Liver (tissue), 3 donors: ENCODE data around the gene RNU6-9.

ENCODE experiments used
- ATF3 ChIP-seq: IDR thresholded peaks from 2 replicates; pipeline ENCODE4 v1.6.1; 2016; ENCODE audit warnings: antibody characterized with exemption
- CTCF ChIP-seq: fragments of 150-350 bp; IDR thresholded peaks from 2 replicates; pipeline ENCODE4 v1.5.1; 2017; ENCODE audit warnings: improper control_type of control experiment, low read depth, low read length; ENCODE audit not compliant: missing input control
- EGR1 ChIP-seq, 2 donors: IDR thresholded peaks; 2 replicates each; pipeline ENCODE4 v1.6.1; 2016 to 2018; ENCODE audit warnings: antibody characterized with exemption in 2 of 2, low read depth in 2 of 2
- FOXA2 ChIP-seq: IDR thresholded peaks from 2 replicates; pipeline ENCODE4 v1.6.1; 2016; ENCODE audit warnings: antibody characterized with exemption
- GABPA ChIP-seq, 2 donors: IDR thresholded peaks in 1 of 2; conservative IDR thresholded peaks in 1 of 2; 2 replicates each; pipeline ENCODE4 v1.6.1; 2016; ENCODE audit warnings: antibody characterized with exemption in 2 of 2, mild to moderate bottlenecking in 1 of 2, moderate library complexity in 1 of 2
- HNF4A ChIP-seq, 2 donors: conservative IDR thresholded peaks; 2 replicates each; pipeline ENCODE4 v1.6.1; 2016; ENCODE audit warnings: antibody characterized with exemption in 2 of 2, mild to moderate bottlenecking in 2 of 2
- JUND ChIP-seq, 2 donors: IDR thresholded peaks; 2 replicates each; pipeline ENCODE4 v1.6.1; 2016; ENCODE audit warnings: antibody characterized with exemption in 2 of 2
- MAX ChIP-seq: IDR thresholded peaks from 2 replicates; pipeline ENCODE4 v1.6.1; 2016; ENCODE audit warnings: antibody characterized with exemption
- RAD21 ChIP-seq, 2 donors: IDR thresholded peaks; 2 replicates each; pipeline ENCODE4 v1.6.1; 2016; ENCODE audit warnings: antibody characterized with exemption in 2 of 2, mild to moderate bottlenecking in 2 of 2
- RXRA ChIP-seq, 2 donors: IDR thresholded peaks; 2 replicates each; pipeline ENCODE4 v1.6.1; 2017 to 2018; ENCODE audit warnings: antibody characterized with exemption in 2 of 2, mild to moderate bottlenecking in 1 of 2
- SP1 ChIP-seq: IDR thresholded peaks from 2 replicates; pipeline ENCODE4 v1.6.1; 2018; ENCODE audit warnings: antibody characterized with exemption, mild to moderate bottlenecking
- TAF1 ChIP-seq: conservative IDR thresholded peaks from 2 replicates; pipeline ENCODE4 v1.6.1; 2016; ENCODE audit warnings: antibody characterized with exemption, mild to moderate bottlenecking
- YY1 ChIP-seq: IDR thresholded peaks from 2 replicates; pipeline ENCODE4 v1.6.1; 2016; ENCODE audit warnings: antibody characterized with exemption, mild to moderate bottlenecking
- ZBTB33 ChIP-seq: IDR thresholded peaks from 2 replicates; pipeline ENCODE4 v1.6.1; 2016; ENCODE audit warnings: antibody characterized with exemption
- donor health status: healthy.
- donor health status: healthy.

GRCh38 chr19:897442-898039 is 4.3 kb downstream of the RNU6-9 start:
- TF ChIP-seq CTCF (no peak), ATF3 (no peak), ZBTB33 (no peak), HNF4A (conservative IDR thresholded peaks at IDR 0.05) (no peak), MAX (no peak), GABPA (IDR thresholded peaks at IDR 0.05 in 1 of 2, conservative IDR thresholded peaks at IDR 0.05 in 1 of 2) (no peak), RXRA (IDR thresholded peaks at IDR 0.05) (no peak), RAD21 (IDR thresholded peaks at IDR 0.05) (no peak), YY1 (no peak), SP1 (no peak), TAF1 (no peak), FOXA2 (no peak), JUND (IDR thresholded peaks at IDR 0.05) (no peak), EGR1 (IDR thresholded peaks at IDR 0.05; ENCODE audit: low read depth in 2 of 2) (no peak)
